GM15510 (cell line): ENCODE measurements around the gene SOX6.

ENCODE experiments used
- POLR2A ChIP-seq: IDR thresholded peaks from 3 replicates; pipeline ENCODE4 v1.6.1; 2011; ENCODE audit warnings: borderline replicate concordance; ENCODE audit not compliant: insufficient read length; ENCODE audit errors: extremely low read depth

The SOX6 gene

GRCh38 chr11:15940462-15941205 lies 415.7 kb downstream of the SOX6 start:
- TF ChIP-seq POLR2A: no peak

- no peak for TF ChIP-seq POLR2A
These were observed 417.4 kb downstream of the SOX6 start for GRCh38 chr11:15938983-15939382.

- TF ChIP-seq POLR2A: no peak
These were observed 418.2 kb downstream of the SOX6 start for GRCh38 chr11:15938121-15938611.

- no peak for TF ChIP-seq POLR2A
These were observed 418.7 kb downstream of the SOX6 start for GRCh38 chr11:15937601-15938120.

GRCh38 chr11:15936011-15936410 lies 420.3 kb downstream of the SOX6 start:
- TF ChIP-seq POLR2A: no peak

- no peak for TF ChIP-seq POLR2A
These were observed 421.0 kb downstream of the SOX6 start for GRCh38 chr11:15935373-15935772.

GRCh38 chr11:15933886-15934625 lies 422.3 kb downstream of the SOX6 start:
- no peak for TF ChIP-seq POLR2A

GRCh38 chr11:15932417-15932816 lies 423.9 kb downstream of the SOX6 start:
- TF ChIP-seq POLR2A: no peak

GRCh38 chr11:15931497-15931896 lies 424.8 kb downstream of the SOX6 start:
- TF ChIP-seq POLR2A: no peak

- TF ChIP-seq POLR2A: no peak
These were observed 425.8 kb downstream of the SOX6 start for GRCh38 chr11:15930442-15931025.

GRCh38 chr11:15929371-15929901 lies 426.9 kb downstream of the SOX6 start:
- TF ChIP-seq POLR2A: no peak

GRCh38 chr11:15927864-15928217 lies 428.5 kb downstream of the SOX6 start:
- TF ChIP-seq POLR2A: no peak

- TF ChIP-seq POLR2A: no peak
These were observed 429.0 kb downstream of the SOX6 start for GRCh38 chr11:15927196-15927863.

GRCh38 chr11:15926071-15926470 lies 430.3 kb downstream of the SOX6 start:
- TF ChIP-seq POLR2A: no peak

- no peak for TF ChIP-seq POLR2A
These were observed 433.2 kb downstream of the SOX6 start for GRCh38 chr11:15923183-15923582.

GRCh38 chr11:15920856-15921629 lies 435.3 kb downstream of the SOX6 start:
- no peak for TF ChIP-seq POLR2A
